Stimulated activated CD4-positive, alpha-beta T cell treated with anti-CD3 and anti-CD28 coated beads, Interleukin-1b, Interleukin-23, amount 100 ng/mL, for 1 hour (primary cell): ENCODE measurements around the gene NPAS1.

Experiments used
- DNase-seq, 2 donors: peaks; one replicate each; pipeline ENCODE4 v3.0.0-alpha.2; 2020; ENCODE audit warnings: low read depth in 2 of 2

NPAS1 gene

GRCh38 chr19:47019431-47020041 is at the start of gene NPAS1:
Gene NPAS1, plus strand, starts transcription at chr19:47019837. Its CDS starts 1,211 bp downstream, at chr19:47021048.
- DNase-seq, result no peak

GRCh38 chr19:46970815-46971214 is 48.8 kb upstream of the NPAS1 start:
- DNase-seq, result no peak

GRCh38 chr19:46972311-46972710 is 47.3 kb upstream of the NPAS1 start:
- no peak for DNase-seq

GRCh38 chr19:46974181-46974580 is 45.5 kb upstream of the NPAS1 start:
- DNase-seq, result no peak

- no peak for DNase-seq
These were observed 44.4 kb upstream of the NPAS1 start for GRCh38 chr19:46975011-46975924.

- DNase-seq, result no peak
These were observed 43.5 kb upstream of the NPAS1 start for GRCh38 chr19:46975925-46976782.

GRCh38 chr19:46976845-46977320 is 42.8 kb upstream of the NPAS1 start:
- DNase-seq, result no peak

GRCh38 chr19:46977548-46977947 is 42.1 kb upstream of the NPAS1 start:
- DNase-seq, result no peak

- no peak for DNase-seq
These were observed 41.3 kb upstream of the NPAS1 start for GRCh38 chr19:46978171-46978869.

GRCh38 chr19:46979126-46980105 is 40.2 kb upstream of the NPAS1 start:
- no peak for DNase-seq

GRCh38 chr19:46980761-46981160 is 38.9 kb upstream of the NPAS1 start:
- DNase-seq, result no peak

GRCh38 chr19:46981286-46981945 is 38.2 kb upstream of the NPAS1 start:
- no peak for DNase-seq

GRCh38 chr19:46983097-46983496 is 36.5 kb upstream of the NPAS1 start:
- no peak for DNase-seq

- no peak for DNase-seq
These were observed 35.3 kb upstream of the NPAS1 start for GRCh38 chr19:46984077-46985010.

- DNase-seq, result no peak
These were observed 33.9 kb upstream of the NPAS1 start for GRCh38 chr19:46985542-46986415.

- DNase-seq, result no peak
These were observed 30.9 kb upstream of the NPAS1 start for GRCh38 chr19:46988614-46989230.
